ENCODE measurements around the gene FXYD6.

- TF ChIP-seq POLR2A (IDR thresholded peaks at IDR 0.05) (no peak), CTCF (IDR thresholded peaks at IDR 0.05) (no peak)
Measured at GRCh38 chr11:117911694-117912093, 35.2 kb upstream of the FXYD6 start.
